ENCODE results near the gene MARCHF3. TPM values are rescaled to one million over a fixed set of nuclear protein-coding genes. Genes with fewer than 3 reads are reported as not detected.

MARCHF3 gene
- total and polyA plus RNA-seq, 2 of the 13 experiments (the other 11 are each of a cell fraction or from before 2014, with no cell fraction given), result 4.8 to 11.9 TPM

- TF ChIP-seq ZNF318 (CRISPR knock-in tag; IDR thresholded peaks at IDR 0.05), result peak; percentile 95
- 0 out of 2 replicates have a peak, but pooled peaks have one; percentile 29 for TF ChIP-seq TSC22D2 (CRISPR knock-in tag; IDR thresholded peaks at IDR 0.05; ENCODE audit: borderline replicate concordance)
- TF ChIP-seq PHB2 (IDR thresholded peaks at IDR 0.05; ENCODE audit: partially characterized antibody), result no peak
- TF ChIP-seq NRL (CRISPR knock-in tag; IDR thresholded peaks at IDR 0.05; ENCODE audit: borderline replicate concordance), result no peak
- TF ChIP-seq ZNF570 (CRISPR knock-in tag; IDR thresholded peaks at IDR 0.05; ENCODE audit: borderline replicate concordance), result no peak
- TF ChIP-seq SMYD3 (CRISPR knock-in tag; IDR thresholded peaks at IDR 0.05), result no peak; the same call in 1 of the 2 replicates
- no peak for TF ChIP-seq U2AF2 (IDR thresholded peaks at IDR 0.05; ENCODE audit: low read depth, low read length)
- TF ChIP-seq, protein P1, sequence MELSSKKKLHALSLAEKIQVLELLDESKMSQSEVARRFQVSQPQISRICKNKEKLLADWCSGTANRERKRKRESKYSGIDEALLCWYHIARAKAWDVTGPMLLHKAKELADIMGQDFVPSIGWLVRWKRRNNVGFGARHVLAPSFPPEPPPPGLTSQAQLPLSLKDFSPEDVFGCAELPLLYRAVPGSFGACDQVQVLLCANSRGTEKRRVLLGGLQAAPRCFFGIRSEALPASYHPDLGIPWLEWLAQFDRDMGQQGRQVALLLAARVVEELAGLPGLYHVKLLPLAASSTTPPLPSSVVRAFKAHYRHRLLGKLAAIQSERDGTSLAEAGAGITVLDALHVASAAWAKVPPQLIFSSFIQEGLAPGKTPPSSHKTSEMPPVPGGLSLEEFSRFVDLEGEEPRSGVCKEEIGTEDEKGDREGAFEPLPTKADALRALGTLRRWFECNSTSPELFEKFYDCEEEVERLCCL (CRISPR knock-in tag; IDR thresholded peaks at IDR 0.05; ENCODE audit: borderline replicate concordance), result no peak
- no peak for TF ChIP-seq RBM39 (IDR thresholded peaks at IDR 0.05; ENCODE audit: low read depth, low read length, poor library complexity, severe bottlenecking)
- TF ChIP-seq ZBTB25 (CRISPR knock-in tag; IDR thresholded peaks at IDR 0.05), result no peak
- no peak for TF ChIP-seq ZNF326 (CRISPR knock-in tag; IDR thresholded peaks at IDR 0.05; ENCODE audit: borderline replicate concordance)
- TF ChIP-seq AGO1 (IDR thresholded peaks at IDR 0.05; ENCODE audit: low read depth, low read length, poor library complexity, severe bottlenecking), result no peak
- no peak for TF ChIP-seq ZNF292 (CRISPR knock-in tag; IDR thresholded peaks at IDR 0.05; ENCODE audit: borderline replicate concordance, low read depth)
- 0 out of 2 replicates have a peak, but pooled peaks have one; percentile 22 for TF ChIP-seq ZNF530 (CRISPR knock-in tag; IDR thresholded peaks at IDR 0.05; ENCODE audit: low read depth)
- no peak; the same call in 1 of the 2 replicates for TF ChIP-seq NFYB (CRISPR knock-in tag; IDR thresholded peaks at IDR 0.05)
- TF ChIP-seq ISX (CRISPR knock-in tag; conservative IDR thresholded peaks at IDR 0.05), result 0 out of 2 replicates have a peak, but pooled peaks have one; percentile 25
Observed at GRCh38 chr5:127072861-127073846, 42.8 kb upstream of the MARCHF3 start, which contains the start of gene C5orf63 (continued).
